GM23248 (cell line): ENCODE measurements around the gene MICAL2.

Experiments used
- EZH2 ChIP-seq: fragments of 200-600 bp; sonication (generic); IDR thresholded peaks from 2 replicates; pipeline ENCODE4 v1.6.1; 2018; ENCODE audit warnings: antibody characterized with exemption, mild to moderate bottlenecking; ENCODE audit not compliant: insufficient read depth, poor library complexity, severe bottlenecking
- EZH2phosphoT487 ChIP-seq: fragments of 200-600 bp; sonication (generic); IDR thresholded peaks from 2 replicates; pipeline ENCODE4 v1.6.1; 2018; ENCODE audit warnings: antibody characterized with exemption, moderate library complexity, mild to moderate bottlenecking, low read depth; ENCODE audit not compliant: insufficient read depth

DNA sequence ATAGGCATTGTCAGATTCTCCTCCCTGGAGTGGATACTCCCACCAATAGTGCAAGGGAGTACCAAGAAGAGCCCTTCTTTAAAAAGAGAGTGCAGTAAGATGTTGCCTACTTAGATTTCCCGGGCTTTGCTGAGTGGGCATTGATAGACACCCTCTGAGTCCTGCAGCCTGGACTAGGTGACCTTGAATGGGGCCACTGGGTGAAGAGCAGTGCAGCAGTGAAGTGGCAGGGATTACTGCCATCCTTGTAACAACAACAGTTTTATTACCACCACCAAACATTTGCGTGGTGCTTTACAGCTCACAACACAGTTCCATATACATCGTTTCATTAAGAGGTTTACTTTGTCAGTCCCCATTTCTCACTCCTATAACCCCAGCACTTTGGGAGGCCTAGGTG, 59.4 kb downstream of the MICAL2 start:
- TF ChIP-seq EZH2: no peak
- TF ChIP-seq EZH2phosphoT487: no peak
